GM18526 (cell line): ENCODE results near the gene PGA4.

Experiments
- POLR2A ChIP-seq: IDR thresholded peaks from 3 replicates; pipeline ENCODE4 v1.6.1; 2011; ENCODE audit not compliant: insufficient read length; ENCODE audit errors: extremely low read depth

PGA4 gene

DNA sequence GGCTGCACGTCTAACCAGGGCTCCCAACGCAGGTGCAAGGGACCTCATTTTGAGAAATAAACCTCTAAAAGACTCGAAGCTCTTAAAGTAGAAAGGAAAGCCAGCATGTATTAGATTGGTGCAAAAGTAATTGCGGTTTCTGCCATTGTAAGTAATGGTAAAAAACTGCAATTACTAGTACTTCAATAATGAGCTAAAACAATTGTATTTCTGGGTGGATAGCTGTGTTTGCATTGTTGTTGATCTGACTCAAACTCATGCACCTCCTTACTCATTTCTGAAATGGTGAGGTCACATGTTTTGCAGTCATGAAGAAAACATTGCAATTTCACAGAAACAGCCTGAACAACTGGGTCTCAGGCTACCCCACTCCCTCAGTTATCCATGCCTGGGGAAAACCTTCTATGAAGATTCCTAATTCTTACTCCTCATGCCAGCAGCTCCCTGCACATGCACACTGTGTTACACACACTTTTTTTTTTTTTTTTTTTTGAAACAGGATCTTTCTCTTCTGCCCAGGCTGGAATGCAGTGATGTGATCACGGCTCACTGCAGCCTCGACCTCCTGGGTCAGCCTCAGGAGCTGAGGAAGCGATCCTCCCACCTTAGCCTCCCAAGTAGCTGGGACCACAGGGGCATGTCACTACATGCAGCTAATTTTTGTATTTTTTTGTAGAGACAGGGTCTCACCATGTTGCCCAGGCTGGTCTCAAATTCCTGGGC, 48.4 kb downstream of the PGA4 start:
- TF ChIP-seq POLR2A, result no peak

DNA sequence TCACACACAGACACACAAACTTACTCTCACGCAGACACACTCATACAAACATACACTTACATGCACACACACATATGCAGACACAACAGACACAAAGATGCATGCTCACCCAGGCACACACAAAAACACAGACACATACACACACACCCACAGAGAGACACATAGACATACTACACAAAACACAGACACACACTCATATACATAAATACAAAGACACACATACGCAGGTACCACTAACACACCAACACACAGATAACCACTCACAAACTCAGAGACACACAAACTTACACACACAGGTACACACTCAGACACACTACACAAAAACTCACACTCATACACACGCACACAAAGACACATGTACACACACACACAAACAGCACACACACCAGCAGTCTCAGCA, 50.6 kb downstream of the PGA4 start:
- TF ChIP-seq POLR2A, result no peak

DNA sequence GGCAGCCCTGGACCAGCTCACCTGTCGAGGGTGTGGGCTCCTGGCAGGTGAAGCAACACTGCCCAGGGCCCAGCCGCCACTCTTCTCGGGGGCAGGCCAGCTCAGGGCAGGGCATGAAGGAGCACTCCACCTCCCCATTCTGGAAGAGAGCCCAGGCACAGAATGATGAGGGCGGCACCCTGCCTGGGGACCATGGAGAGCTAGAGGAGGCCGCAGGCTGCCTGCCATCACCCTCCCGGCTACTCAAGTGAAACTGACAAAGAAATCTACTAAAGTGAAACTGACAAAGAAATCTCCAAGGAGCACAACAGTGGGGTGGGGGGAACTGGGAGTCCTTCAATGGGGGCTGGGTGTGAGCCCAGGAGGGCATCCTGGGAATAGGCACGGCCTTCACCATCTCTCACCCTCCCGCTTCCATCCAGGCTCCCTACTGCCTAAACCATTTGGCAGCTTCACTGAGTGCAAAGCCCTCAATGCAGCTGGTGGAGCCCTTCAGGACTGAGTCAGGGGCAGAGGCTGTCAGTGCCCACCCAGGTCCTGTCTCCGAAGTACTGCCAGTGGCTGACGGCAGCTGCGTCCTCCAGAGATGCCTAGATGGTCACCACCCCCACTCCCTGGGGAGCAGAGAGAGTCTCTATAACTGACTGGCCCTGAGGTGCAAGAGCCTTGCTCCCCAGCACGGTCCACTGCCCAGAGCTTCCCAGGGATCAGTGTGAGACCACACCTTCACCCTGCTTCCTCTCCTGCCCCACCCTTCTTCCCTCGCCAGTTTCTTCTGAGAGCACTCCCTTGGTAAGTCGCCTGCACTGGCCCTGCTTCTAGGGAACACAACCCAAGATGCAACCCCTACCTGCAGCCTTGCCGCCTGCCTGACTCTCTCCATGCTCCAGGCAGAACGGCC, 51.3 kb downstream of the PGA4 start:
- no peak for TF ChIP-seq POLR2A

DNA sequence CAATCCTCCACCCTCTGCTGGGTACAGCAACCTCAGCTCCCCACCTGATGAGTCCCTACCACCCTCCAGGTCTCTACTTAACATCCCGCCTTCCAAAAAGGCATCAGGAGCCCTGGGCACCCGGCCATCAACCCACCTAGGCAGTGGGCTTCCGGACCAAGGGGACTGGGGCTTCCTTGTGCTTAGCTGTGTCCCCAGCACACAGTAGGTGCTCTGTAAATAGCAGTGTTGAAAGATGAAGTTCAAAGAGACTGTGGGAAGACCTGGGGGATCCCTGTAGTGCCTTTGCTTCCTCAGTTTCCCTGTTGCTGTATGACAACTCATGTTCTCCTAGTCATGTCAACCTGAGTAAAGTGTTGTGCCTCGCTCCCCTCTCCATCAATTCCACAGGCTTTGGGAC, 51.9 kb downstream of the PGA4 start:
- TF ChIP-seq POLR2A, result no peak

DNA sequence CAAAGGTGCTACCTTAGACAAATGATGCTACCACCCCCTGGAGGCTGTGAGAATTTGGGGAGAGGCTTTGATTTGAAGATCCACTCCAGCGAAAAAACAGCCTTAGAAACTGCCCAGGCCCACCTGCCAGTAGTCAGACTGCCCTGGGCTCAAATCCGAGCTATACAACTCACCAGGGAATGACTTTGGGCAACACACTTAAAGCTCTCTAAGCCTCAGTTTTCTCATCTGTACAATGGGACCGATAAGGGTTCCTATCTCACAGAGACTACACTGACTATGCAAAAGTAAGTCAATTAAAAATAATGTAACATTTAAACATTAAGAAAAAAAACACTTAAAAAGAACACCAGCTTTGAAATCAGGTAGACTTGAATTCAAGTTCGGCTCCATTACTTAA, 53.0 kb downstream of the PGA4 start:
- TF ChIP-seq POLR2A, result no peak

DNA sequence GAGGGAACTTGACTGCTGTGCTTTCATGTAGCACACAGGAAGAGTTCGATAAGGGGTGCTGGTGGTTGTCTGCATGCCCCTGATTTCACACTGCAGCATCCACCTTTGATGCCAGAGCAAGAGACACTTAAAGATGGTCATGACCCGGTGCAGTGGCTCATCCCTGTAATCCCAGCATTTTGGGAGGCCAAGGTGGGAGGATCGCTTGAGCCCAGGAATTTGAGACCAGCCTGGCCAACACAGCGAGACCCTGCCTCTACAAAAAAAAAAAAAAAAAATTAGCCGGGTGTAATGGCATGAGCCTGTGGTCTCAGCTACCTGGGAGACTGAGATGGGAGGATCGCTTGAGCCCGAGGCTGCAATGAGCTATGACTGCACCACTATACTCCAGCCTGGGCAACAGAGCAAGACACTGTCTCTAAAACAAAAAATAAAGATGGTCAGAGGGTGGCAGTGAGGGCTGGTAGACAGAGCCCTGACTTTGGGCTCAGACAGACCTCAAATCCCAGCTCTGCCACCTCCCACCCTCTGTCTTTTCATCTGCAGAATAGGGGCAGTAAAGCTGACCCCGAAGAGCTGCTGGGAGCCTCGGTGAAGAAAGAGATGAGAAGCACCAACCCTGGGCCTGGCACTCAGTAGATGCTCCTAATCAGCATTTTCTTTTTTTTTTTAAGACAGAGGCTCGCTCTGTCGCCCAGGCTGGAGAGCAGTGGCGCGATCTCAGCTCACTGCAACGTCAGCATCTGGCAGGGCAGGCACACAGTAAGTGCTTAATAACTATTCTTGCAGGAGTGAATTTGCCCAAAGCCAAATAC, 55.2 kb downstream of the PGA4 start:
- TF ChIP-seq POLR2A, result no peak

DNA sequence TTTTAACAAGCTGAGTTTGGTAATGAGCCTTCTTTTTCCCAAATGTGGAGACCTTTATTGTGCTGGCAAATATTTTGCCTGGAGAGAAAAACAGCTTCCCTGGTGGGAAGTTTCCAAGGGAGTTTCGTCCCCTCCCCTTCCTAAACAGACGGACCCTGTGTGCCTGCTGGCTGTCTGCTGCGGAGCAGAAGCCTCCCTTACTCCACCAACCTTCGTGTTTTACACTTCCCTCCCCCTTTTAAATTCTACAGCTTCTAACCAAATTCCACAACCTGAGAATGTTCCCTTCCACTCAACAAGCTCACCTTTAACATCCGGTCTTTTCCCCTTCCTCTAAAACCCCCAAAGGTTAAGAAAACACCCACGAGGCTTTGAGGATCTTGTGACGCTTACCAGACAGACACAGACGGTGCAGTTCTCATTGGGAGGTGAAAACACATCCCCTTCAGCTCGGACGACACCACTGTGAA, 55.9 kb downstream of the PGA4 start:
- TF ChIP-seq POLR2A, result no peak

DNA sequence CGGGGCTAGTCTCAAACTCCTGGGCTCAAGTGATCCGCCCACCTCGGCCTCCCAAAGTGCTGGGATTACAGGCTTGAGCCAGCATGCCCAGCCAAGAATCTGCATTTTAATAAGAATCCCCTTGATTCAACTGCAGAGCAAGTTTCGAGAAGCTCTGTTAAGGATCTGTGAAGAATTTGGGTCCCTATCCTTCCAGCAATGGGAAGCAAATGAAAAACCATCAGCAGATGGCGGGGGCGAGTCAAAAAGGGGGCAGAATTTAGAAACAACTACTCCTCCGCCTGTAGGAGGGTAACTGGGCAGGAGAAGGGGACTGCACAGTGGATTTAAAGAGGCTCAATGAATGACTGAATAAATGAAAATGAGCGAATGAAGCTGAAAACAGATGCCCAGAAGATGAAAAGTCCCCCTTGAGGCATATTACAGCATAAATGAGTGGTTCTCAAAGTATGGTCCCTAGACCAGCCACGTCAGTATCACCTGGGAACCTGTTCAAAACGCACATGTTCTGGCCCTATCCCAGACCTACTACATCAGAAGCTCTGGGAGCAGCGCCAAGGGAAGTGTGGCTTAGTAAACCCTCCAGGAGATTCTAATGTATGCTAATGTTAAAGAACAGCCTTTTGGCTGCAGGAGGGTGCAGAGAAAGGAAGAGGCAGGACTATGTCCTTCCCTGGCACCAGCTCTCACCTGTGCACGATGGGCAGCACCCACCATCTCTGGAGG, 58.0 kb downstream of the PGA4 start:
- TF ChIP-seq POLR2A, result no peak

DNA sequence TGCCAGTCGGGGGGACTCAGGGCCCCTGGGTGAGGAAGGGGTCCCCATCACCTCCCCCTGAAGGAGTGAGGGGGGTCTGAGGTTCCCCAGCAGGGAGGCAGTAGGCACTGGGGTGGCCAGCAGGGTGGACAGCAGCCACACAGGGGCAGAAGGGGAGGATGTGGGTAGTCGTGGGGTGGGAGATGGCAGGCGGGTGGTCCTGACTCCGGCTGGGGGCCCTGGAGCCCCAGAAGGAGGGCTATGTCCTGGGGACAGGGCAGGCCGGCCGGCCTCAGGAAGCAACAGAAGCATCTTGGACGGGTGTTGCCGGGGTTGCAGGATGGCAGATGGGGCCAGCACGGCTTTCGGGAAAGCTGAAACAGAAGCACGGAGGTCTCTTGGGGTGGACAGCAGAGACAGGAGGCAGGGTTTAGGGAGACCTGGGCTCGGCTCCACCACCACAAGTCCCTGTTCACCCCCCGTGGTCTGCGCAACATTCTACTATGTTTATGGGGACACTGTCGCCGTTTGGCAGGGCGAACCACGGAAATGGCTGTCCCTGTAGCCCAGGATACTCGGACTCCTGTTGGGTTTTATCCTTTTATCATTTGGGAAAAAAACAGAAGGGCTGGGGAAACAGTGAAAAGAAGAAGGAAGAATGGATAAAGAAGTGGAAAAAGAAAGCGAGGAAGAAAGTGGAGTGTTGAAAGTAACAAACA, 58.9 kb downstream of the PGA4 start:
- TF ChIP-seq POLR2A, result no peak
